Measurements from ENCODE around the gene FGFR3. TPM values are rescaled to one million over a fixed set of nuclear protein-coding genes. Genes with fewer than 3 reads are reported as not detected.

Gene FGFR3
- total RNA-seq, 1 donor from 2014 or later: 6.1 TPM

Other genes with a start within 250 kb of the FGFR3 start
- 2.0 TPM for gene FAM53A, start 109.0 kb upstream of the FGFR3 start, total RNA-seq
- gene SLBP, start 81.0 kb upstream of the FGFR3 start, total RNA-seq: 32.5 TPM
- gene TMEM129, start 72.0 kb upstream of the FGFR3 start, total RNA-seq: 8.9 TPM
- 3.2 TPM for gene TACC3, start 71.8 kb upstream of the FGFR3 start, total RNA-seq
- 57.3 TPM for gene LETM1, start 62.9 kb downstream of the FGFR3 start, total RNA-seq
- 90.0 TPM for gene NSD2, start 78.1 kb downstream of the FGFR3 start, total RNA-seq
- 12.3 TPM for gene NELFA, start 215.7 kb downstream of the FGFR3 start, total RNA-seq